Activated CD8-positive, alpha-beta memory T cell treated with anti-CD3 and anti-CD28 coated beads for 36 hours (primary cell): ENCODE measurements around the gene ASTN1. TPM values are rescaled to one million over a fixed set of nuclear protein-coding genes. Genes with fewer than 3 reads are reported as not detected.

Experiments used
- CTCF ChIA-PET: fragments of 350-600 bp; sonication (Branson Sonifier 250); formaldehyde crosslinking; loops from one replicate; lab custom pipeline; 2021; ENCODE audit warnings: antibody characterized with exemption; lab: Charles Lee
- POLR2A ChIA-PET: fragments of 350-600 bp; sonication (Branson Sonifier 250); formaldehyde crosslinking; loops from one replicate; lab custom pipeline; 2021; ENCODE audit warnings: antibody characterized with exemption; lab: Charles Lee
- total RNA-seq, 2 experiments: library from RNA; stranded (reverse); gene quantifications; one replicate each; pipeline ENCODE4 v1.2.3, GENCODE V29; 2021

The ASTN1 gene
- total RNA-seq, 2 experiments from 2014 or later, result not detected

GRCh38 chr1:176816232-176816631 is 348.3 kb downstream of the ASTN1 start:
- CTCF ChIA-PET, result no interaction called here
- POLR2A ChIA-PET, result no interaction called here

GRCh38 chr1:176815621-176816020 is 348.9 kb downstream of the ASTN1 start:
- CTCF ChIA-PET, result no interaction called here
- POLR2A ChIA-PET, result no interaction called here

GRCh38 chr1:176811511-176812288 is 352.8 kb downstream of the ASTN1 start:
- ChIA-PET CTCF (no interaction called here), POLR2A (no interaction called here)

GRCh38 chr1:176809292-176809691 is 355.2 kb downstream of the ASTN1 start:
- ChIA-PET CTCF (no interaction called here), POLR2A (no interaction called here)

Other genes with a start within 250 kb of the ASTN1 start
- gene BRINP2, start 6.2 kb upstream of the ASTN1 start, total RNA-seq, result not detected